ENCODE data around the gene SGSM1. TPM values are rescaled to one million over a fixed set of nuclear protein-coding genes. Genes with fewer than 3 reads are reported as not detected.

Gene SGSM1, protein sequence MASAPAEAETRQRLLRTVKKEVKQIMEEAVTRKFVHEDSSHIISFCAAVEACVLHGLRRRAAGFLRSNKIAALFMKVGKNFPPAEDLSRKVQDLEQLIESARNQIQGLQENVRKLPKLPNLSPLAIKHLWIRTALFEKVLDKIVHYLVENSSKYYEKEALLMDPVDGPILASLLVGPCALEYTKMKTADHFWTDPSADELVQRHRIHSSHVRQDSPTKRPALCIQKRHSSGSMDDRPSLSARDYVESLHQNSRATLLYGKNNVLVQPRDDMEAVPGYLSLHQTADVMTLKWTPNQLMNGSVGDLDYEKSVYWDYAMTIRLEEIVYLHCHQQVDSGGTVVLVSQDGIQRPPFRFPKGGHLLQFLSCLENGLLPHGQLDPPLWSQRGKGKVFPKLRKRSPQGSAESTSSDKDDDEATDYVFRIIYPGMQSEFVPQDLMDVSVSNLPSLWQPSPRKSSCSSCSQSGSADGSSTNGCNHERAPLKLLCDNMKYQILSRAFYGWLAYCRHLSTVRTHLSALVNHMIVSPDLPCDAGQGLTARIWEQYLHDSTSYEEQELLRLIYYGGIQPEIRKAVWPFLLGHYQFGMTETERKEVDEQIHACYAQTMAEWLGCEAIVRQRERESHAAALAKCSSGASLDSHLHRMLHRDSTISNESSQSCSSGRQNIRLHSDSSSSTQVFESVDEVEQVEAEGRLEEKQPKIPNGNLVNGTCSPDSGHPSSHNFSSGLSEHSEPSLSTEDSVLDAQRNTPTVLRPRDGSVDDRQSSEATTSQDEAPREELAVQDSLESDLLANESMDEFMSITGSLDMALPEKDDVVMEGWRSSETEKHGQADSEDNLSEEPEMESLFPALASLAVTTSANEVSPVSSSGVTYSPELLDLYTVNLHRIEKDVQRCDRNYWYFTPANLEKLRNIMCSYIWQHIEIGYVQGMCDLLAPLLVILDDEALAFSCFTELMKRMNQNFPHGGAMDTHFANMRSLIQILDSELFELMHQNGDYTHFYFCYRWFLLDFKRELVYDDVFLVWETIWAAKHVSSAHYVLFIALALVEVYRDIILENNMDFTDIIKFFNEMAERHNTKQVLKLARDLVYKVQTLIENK
- total RNA-seq, result 1 to 10 TPM; 4.2 to 6.7 (median 5.6) TPM

DNA sequence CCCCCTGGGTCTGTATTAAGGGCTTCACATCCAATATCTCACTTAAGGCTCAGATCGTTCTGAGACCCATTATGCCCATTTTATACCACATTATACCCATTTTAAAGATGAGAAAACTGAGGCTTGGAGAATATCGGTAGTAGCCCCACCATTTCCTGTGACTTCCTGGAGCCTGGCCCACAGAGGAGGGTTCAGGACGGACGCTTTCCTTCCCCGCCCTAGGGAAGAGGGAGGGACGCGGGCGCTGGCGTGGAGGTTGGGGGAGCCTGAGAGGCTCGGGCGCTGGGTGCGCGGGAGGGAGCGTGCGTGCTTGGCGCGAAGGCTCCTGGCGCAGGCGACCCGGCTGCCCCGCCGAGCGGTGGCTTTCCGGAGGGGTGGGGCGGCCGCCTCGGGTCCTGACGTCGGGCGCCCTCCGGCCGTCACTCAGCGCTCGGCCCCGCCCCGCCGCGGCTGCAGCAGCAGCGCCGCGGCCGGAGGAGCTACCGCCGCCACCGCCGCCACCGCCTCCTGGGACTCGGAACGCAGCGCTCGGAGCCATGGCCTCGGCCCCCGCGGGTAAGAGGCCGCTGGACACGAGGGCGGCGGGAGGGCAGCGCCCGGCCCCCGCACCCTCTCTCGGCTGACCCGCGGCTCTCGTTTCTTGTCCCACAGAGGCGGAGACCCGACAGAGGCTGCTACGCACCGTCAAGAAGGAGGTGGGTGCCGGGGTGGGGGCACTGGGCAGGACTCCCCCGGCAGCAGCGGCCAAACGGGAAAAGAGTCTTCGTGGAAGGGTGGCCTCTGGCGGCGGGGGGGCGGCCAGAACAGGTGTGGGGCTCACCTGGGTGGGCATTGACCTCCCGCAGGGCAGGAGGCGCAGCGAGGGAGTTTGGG, at the start of gene SGSM1:
Gene SGSM1 (plus strand): TSS at position 422 of the 873 bp plus-strand sequence. CDS start 115 bp downstream, at position 537.
- WGBS, 2 donors, result 0 to 6% methylated on average over 8 to 25 of the region's 80 CpGs
- peak; percentile 86 to 89 for DNase-seq
- TF ChIP-seq POLR2A (IDR thresholded peaks at IDR 0.05), result peak in 1 of 2 donors; percentile 81
- TF ChIP-seq, protein P1, sequence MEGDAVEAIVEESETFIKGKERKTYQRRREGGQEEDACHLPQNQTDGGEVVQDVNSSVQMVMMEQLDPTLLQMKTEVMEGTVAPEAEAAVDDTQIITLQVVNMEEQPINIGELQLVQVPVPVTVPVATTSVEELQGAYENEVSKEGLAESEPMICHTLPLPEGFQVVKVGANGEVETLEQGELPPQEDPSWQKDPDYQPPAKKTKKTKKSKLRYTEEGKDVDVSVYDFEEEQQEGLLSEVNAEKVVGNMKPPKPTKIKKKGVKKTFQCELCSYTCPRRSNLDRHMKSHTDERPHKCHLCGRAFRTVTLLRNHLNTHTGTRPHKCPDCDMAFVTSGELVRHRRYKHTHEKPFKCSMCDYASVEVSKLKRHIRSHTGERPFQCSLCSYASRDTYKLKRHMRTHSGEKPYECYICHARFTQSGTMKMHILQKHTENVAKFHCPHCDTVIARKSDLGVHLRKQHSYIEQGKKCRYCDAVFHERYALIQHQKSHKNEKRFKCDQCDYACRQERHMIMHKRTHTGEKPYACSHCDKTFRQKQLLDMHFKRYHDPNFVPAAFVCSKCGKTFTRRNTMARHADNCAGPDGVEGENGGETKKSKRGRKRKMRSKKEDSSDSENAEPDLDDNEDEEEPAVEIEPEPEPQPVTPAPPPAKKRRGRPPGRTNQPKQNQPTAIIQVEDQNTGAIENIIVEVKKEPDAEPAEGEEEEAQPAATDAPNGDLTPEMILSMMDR (IDR thresholded peaks at IDR 0.05), result no peak
- no peaks in the 10 kb centered on the region for H3K36me3 ChIP-seq
- no peaks in the 10 kb centered on the region for H3K27me3 ChIP-seq
- no peaks in the 10 kb centered on the region for H3K9me3 ChIP-seq
- H3K27ac ChIP-seq, result peak within 1 kb of the TSS; percentile 66 to 87 (median 84)
- intact Hi-C loops (cut with DNase I), result no loop called here
- peaks cover 6 to 8% of the 10 kb centered on the region in 2 donors for H3K4me1 ChIP-seq
- peak within 1 kb of the TSS; percentile 53 to 75 (median 63) for H3K4me3 ChIP-seq (replicated peaks in 1 of 3)

DNA sequence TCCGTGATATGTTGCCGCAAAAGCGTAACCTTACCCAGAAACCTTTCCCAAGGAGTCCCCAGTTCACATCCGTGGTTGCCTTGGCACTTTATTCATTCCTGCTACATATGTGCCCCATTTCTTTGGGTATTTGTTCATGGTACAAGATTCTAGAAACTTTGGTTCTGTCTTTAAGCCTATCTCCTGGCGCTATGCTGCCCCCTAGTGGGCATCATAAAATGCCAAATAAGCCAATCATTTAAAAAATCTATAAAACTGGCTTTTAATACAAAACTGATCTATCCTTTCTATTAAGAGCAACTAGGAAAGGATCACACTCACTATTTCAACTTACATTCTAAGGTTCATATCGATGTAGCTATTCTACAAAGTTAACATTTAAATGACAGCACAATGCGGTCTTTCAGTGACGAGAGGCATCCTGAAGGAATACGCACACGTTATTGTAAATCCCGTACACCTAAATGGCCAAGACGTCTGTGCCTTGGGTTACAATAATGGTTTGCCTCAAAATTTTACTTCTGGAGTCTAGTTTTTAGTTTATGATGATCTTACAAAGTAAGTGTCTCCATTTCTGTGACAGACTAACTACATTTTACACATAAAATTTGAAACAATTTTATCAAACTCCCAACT, 47.7 kb upstream of the SGSM1 start:
- Histone ChIP-seq H3K9me3 (no peaks in the 10 kb centered on the region), H3K27me3 (no peaks in the 10 kb centered on the region), H3K4me1 (no peaks in the 10 kb centered on the region), H3K36me3 (no peaks in the 10 kb centered on the region), H3K27ac (no peak overlapping the region), H3K4me3 (replicated peaks in 1 of 3) (no peak overlapping the region)
- peak; percentile 54 to 72 for DNase-seq
- WGBS, 2 donors, result 61 to 63% methylated on average over 12 of the region's 12 CpGs
- intact Hi-C loops (cut with DNase I), result loop anchor here (10.0 kb wide), 1 partner anchor 53 kb away; no protein-coding TSS in a partner anchor
- TF ChIP-seq, protein P1 (IDR thresholded peaks at IDR 0.05), result peak; percentile 71 to 84 (median 79)
- no peak for TF ChIP-seq POLR2A (IDR thresholded peaks at IDR 0.05)

DNA sequence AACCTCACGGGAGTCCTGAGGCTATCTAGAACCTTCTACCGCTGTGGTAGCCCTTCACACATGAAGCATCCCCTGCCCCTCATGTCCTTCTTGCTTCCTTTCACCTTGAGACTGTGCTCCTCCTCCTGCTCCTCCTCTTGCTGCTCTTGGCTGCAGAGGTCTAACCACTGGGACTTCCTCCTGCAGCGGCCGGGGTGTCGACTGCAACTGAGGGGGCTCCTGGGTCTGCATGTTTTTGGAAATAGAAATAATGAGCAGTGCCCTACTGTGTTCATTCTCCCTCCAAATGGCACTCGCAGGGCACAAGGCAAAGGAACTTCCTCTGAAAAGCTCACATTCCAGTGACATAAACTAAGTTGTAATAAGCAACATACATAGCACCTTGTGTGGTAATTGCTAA, 46.2 kb upstream of the SGSM1 start:
- TF ChIP-seq, protein P1 (IDR thresholded peaks at IDR 0.05), result no peak
- no peak for TF ChIP-seq POLR2A (IDR thresholded peaks at IDR 0.05)
- no peak for DNase-seq
- intact Hi-C loops (cut with DNase I), result loop anchor here (10.0 kb wide), 1 partner anchor 55 kb away; no protein-coding TSS in a partner anchor
- WGBS, 2 donors, result 76 to 77% methylated on average over 6 of the region's 6 CpGs
- H3K4me3 ChIP-seq (replicated peaks in 1 of 3), result no peak overlapping the region
- no peaks in the 10 kb centered on the region for H3K4me1 ChIP-seq
- H3K27ac ChIP-seq, result no peak overlapping the region
- no peaks in the 10 kb centered on the region for H3K9me3 ChIP-seq
- no peaks in the 10 kb centered on the region for H3K36me3 ChIP-seq
- no peaks in the 10 kb centered on the region for H3K27me3 ChIP-seq

DNA sequence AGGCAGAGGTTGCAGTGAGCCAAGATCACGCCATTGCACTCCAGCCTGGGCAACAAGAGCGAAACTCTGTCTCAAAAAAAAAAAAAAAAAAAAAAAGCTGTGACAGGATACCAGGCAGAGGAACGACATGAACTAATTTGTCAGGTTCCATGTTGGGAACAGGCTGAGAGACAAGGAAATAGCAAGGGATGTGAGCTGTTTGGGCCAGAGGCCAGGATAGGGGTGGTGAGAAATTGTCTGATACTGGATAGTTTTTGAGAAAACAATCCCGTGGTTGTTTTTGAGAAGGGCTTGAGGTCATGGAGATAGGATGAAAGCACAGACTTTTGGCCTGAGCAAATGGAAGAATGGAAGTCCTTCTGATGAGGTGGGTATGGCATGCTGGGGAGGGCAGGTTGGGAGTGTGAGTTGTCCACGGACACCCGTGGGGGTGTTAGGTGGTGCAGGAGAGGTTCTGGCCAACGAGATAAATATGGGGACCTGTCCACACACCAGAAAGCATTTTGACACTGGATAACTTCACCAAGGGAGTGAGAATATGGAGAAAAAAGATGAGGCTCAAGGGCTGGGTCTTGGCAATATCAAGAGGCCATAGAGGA, 45.2 kb upstream of the SGSM1 start:
- H3K9me3 ChIP-seq, result no peaks in the 10 kb centered on the region
- no peaks in the 10 kb centered on the region for H3K36me3 ChIP-seq
- WGBS, 2 donors, result 71 to 75% methylated on average over 7 of the region's 7 CpGs
- no peak overlapping the region for H3K4me3 ChIP-seq (replicated peaks in 1 of 3)
- no peaks in the 10 kb centered on the region for H3K4me1 ChIP-seq
- H3K27ac ChIP-seq, result no peak overlapping the region
- no peaks in the 10 kb centered on the region for H3K27me3 ChIP-seq
- no peak for TF ChIP-seq POLR2A (IDR thresholded peaks at IDR 0.05)
- TF ChIP-seq, protein P1 (IDR thresholded peaks at IDR 0.05), result no peak
- DNase-seq, result no peak
- intact Hi-C loops (cut with DNase I), result no loop called here
